ENCODE measurements around the gene DCDC2B.

The DCDC2B gene

DNA sequence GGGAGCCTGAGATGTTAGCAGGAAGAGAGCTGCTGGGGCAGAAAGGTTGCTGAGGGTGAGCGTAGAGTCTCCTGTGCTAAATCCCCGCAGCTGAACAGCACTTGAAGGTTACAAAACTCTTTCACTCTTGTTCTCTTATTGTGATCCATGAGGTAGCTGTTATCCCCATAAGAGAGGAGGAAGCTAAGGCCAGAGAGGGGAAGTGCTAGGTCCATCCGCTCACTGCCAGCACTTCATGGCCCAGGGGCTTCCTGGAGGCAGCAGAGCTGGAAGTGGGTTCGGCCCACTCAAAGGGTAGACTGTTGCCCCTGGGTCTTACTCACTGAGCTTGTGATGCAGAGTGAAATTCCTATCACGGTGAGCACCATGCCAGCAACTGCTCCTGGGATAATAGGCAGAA, 7.7 kb downstream of the DCDC2B start:
- no peak for DNase-seq

DNA sequence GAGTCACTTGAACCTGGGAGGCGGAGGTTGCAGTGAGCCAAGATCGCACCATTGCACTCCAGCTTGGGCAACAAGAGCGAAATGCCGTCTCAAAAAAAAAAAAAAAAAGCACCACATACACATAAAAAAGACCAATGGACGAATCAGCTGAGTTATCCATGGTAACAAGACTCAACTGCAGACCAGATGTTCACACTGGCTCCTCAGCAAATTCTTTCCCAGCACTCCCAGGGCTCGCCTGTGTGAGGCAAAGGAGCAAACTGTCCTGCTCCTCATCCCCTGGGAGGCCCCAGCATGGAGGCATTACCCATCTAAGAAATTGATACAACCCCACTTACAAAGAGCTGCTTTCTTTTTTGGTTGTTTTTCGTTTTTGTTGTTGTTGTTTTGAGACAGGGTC, 10.1 kb downstream of the DCDC2B start:
- TF ChIP-seq, protein P1, sequence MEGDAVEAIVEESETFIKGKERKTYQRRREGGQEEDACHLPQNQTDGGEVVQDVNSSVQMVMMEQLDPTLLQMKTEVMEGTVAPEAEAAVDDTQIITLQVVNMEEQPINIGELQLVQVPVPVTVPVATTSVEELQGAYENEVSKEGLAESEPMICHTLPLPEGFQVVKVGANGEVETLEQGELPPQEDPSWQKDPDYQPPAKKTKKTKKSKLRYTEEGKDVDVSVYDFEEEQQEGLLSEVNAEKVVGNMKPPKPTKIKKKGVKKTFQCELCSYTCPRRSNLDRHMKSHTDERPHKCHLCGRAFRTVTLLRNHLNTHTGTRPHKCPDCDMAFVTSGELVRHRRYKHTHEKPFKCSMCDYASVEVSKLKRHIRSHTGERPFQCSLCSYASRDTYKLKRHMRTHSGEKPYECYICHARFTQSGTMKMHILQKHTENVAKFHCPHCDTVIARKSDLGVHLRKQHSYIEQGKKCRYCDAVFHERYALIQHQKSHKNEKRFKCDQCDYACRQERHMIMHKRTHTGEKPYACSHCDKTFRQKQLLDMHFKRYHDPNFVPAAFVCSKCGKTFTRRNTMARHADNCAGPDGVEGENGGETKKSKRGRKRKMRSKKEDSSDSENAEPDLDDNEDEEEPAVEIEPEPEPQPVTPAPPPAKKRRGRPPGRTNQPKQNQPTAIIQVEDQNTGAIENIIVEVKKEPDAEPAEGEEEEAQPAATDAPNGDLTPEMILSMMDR (IDR thresholded peaks at IDR 0.05; ENCODE audit: low read depth, low read length, missing control alignments) = no peak
- Histone ChIP-seq H3K27ac (no peak overlapping the region), H3K27me3 (replicated peaks) (no peaks in the 10 kb centered on the region), H3K36me3 (replicated peaks) (peaks cover 16% of the 10 kb centered on the region), H3K4me3 (ENCODE audit: low read depth, low read length) (no peak overlapping the region)
- DNase-seq = no peak
- in situ Hi-C loops (cut with HindIII; ENCODE audit: low pct_ligation_motif_present, low sequenced_read_pairs) = no loop called here

More for the DNA sequence above, 7.7 kb downstream of the DCDC2B start:
- no peak overlapping the region for H3K27ac ChIP-seq
- in situ Hi-C loops (cut with HindIII; ENCODE audit: low pct_ligation_motif_present, low sequenced_read_pairs) = no loop called here
- H3K36me3 ChIP-seq (replicated peaks) = peaks cover 17% of the 10 kb centered on the region
- H3K4me3 ChIP-seq (ENCODE audit: low read depth, low read length) = no peak overlapping the region
- TF ChIP-seq, protein P1 (IDR thresholded peaks at IDR 0.05; ENCODE audit: low read depth, low read length, missing control alignments) = no peak
- no peaks in the 10 kb centered on the region for H3K27me3 ChIP-seq (replicated peaks)

DNA sequence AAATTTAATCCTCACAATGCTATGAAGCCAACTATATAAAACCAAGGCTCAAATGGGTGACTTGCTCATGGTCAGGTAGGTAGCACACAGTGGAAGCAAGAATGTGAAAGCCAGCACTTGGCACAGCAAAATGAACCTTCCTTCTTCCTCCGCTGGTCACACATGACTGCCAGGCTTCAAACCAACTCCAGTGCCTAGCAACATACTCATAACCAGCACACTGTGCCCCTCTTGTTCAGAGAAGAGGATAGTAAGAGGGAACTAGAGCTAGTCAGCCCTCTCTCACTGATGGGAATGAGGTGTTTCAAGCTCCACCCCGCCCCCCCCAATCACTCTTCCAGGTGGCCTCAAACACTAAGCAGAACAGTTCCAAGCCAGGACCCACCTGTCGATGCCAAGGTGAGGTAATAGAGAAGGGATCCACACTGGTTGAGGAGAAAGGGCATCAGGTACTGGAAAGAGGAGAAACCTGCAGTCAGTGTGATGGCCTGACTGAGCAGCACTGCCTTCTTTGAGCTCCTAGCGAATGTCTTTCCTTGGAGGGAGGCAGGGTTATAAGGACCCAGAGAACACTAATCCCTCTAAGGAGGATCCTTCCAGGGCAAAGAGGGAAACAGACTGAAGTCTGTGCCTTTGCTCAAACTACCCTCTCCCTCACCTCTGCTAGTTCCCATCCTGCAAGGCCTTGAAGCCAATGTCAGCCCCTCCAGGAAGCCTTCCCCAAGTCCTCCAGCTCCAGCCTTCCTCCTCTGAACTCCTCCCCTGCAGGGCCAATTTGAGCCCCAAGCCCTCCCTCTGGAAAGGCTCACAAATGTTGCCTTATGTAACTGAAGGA, 12.1 kb downstream of the DCDC2B start:
- Histone ChIP-seq H3K4me3 (ENCODE audit: low read depth, low read length) (peak overlapping the region; percentile 95), H3K27me3 (replicated peaks) (no peaks in the 10 kb centered on the region), H3K36me3 (replicated peaks) (peaks cover 17% of the 10 kb centered on the region), H3K27ac (no peak overlapping the region)
- DNase-seq = no peak
- in situ Hi-C loops (cut with HindIII; ENCODE audit: low pct_ligation_motif_present, low sequenced_read_pairs) = no loop called here
- TF ChIP-seq, protein P1 (IDR thresholded peaks at IDR 0.05; ENCODE audit: low read depth, low read length, missing control alignments) = no peak

DNA sequence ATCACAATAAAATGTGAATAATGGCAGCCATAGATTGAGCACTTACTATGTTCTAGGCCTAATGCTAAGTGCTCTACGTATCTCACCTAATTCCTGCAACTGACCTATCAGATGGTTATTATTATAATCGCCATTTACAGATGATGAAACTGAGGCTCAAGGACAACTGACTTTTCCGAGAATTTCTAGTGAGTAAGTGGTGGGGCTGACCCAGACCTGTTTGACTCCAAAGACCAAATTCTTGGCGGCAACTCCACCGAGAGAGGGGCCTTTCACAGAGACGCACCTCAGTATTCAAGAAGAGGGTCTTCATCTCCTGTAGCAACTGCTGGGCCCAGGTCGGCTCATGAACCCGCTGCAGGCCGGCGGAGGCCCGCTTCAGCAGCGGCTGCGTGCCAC, 12.7 kb downstream of the DCDC2B start:
- in situ Hi-C loops (cut with HindIII; ENCODE audit: low pct_ligation_motif_present, low sequenced_read_pairs) = no loop called here
- peak overlapping the region; percentile 93 for H3K27ac ChIP-seq
- peaks cover 21% of the 10 kb centered on the region for H3K36me3 ChIP-seq (replicated peaks)
- peak overlapping the region; percentile 95 for H3K4me3 ChIP-seq (ENCODE audit: low read depth, low read length)
- TF ChIP-seq, protein P1 (IDR thresholded peaks at IDR 0.05; ENCODE audit: low read depth, low read length, missing control alignments) = no peak
- no peak for DNase-seq
- no peaks in the 10 kb centered on the region for H3K27me3 ChIP-seq (replicated peaks)

DNA sequence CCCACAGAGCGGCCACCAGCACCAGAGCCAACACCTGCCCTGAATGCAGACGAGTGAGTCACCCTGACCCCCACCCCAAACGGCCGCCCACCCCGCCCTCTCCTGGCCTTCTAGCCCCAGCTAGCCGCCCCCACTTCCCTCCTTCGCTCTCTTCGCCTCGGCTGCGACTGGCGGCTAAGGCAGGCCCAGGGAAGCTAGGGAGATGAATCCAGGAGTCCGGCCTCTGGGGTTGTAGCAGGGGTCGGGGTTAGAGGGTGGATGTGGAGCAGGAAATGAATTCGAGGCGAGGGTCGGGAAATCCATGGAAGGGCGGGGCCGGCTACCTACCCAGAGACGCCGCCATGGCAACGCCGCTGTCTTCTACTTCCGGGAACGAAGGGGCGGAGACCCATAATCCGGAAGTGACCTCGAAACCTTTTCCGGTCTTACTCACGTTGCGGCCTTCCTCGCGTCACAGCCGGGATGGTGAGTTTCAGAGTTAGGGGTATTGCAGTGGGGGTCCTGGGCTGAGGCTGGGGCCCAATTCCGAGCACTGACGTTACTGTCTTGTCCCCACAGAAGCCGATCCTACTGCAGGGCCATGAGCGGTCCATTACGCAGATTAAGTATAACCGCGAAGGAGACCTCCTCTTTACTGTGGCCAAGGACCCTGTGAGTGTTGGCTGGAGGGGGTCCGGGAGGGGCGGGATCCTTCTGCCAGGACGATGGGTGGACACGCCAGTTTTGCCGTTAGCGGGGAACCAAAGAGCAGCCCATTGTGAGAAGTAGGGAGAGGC, 13.3 kb downstream of the DCDC2B start, which contains the start of the genes EIF3I and TMEM234:
EIF3I (plus strand) TSS at position 428 of the 776 bp plus-strand sequence; CDS start at position 463, 35 bp downstream.
TMEM234 (minus strand) TSS at position 374 of the 776 bp plus-strand sequence; CDS start at position 343, 31 bp downstream.
- in situ Hi-C loops (cut with HindIII; ENCODE audit: low pct_ligation_motif_present, low sequenced_read_pairs) = no loop called here
- peak within 1 kb of the TSS; percentile 95 for H3K4me3 ChIP-seq (ENCODE audit: low read depth, low read length)
- no peaks in the 10 kb centered on the region for H3K27me3 ChIP-seq (replicated peaks)
- TF ChIP-seq, protein P1 (IDR thresholded peaks at IDR 0.05; ENCODE audit: low read depth, low read length, missing control alignments) = no peak
- peaks cover 22% of the 10 kb centered on the region for H3K36me3 ChIP-seq (replicated peaks)
- H3K27ac ChIP-seq = peak within 1 kb of the TSS; percentile 93
- peak; percentile 90 for DNase-seq
